H1 (cell line): Measurements from ENCODE around the gene CISD2.

Experiments
- BRCA1 ChIP-seq: IDR thresholded peaks from 2 replicates; pipeline ENCODE4 v1.6.1; 2012; ENCODE audit warnings: low read depth, low read length, improper control_type of control experiment
- CEBPB ChIP-seq: IDR thresholded peaks from 2 replicates; pipeline ENCODE4 v1.6.1; 2012; ENCODE audit warnings: low read depth, low read length
- CHD1 ChIP-seq: IDR thresholded peaks from 2 replicates; pipeline ENCODE4 v1.6.1; 2012; ENCODE audit warnings: low read depth, low read length, improper control_type of control experiment
- EP300 ChIP-seq, 2 experiments: IDR thresholded peaks; 1 replicate in 1 of 2; 2 replicates in 1 of 2; pipeline ENCODE4 v1.6.1; 2011 to 2012; ENCODE audit warnings: low read depth in 2 of 2, low read length in 2 of 2, mild to moderate bottlenecking in 2 of 2, borderline replicate concordance in 1 of 2, inconsistent platforms in 1 of 2, moderate library complexity in 1 of 2
- HDAC2 ChIP-seq, 2 experiments: fragments of 300-600 bp in 1 of 2; sonication (generic) in 1 of 2; IDR thresholded peaks; 2 replicates each; pipeline ENCODE4 v1.6.1; 2011 to 2012; ENCODE audit warnings: low read depth in 2 of 2, low read length in 2 of 2, mild to moderate bottlenecking in 2 of 2, moderate library complexity in 2 of 2, borderline replicate concordance in 1 of 2, inconsistent platforms in 1 of 2
- JUND ChIP-seq: IDR thresholded peaks from 2 replicates; pipeline ENCODE4 v1.6.1; 2011; ENCODE audit warnings: mild to moderate bottlenecking, improper control_type of control experiment, low read length
- POLR2A ChIP-seq, 2 experiments: IDR thresholded peaks; 1 replicate in 1 of 2; 2 replicates in 1 of 2; pipeline ENCODE4 v1.6.1; 2011; ENCODE audit warnings: low read depth in 2 of 2, low read length in 2 of 2, mild to moderate bottlenecking in 2 of 2; ENCODE audit errors: control extremely low read depth in 1 of 2
- RNF2 ChIP-seq: fragments of 200-900, 300-1000 bp; sonication (generic); IDR thresholded peaks from 2 replicates; pipeline ENCODE4 v1.7.1; 2016; ENCODE audit warnings: borderline replicate concordance, low read depth, mild to moderate bottlenecking, antibody characterized with exemption, low read length; ENCODE audit not compliant: poor library complexity, severe bottlenecking; ENCODE audit errors: missing control alignments
- SIN3A ChIP-seq, 2 experiments: IDR thresholded peaks in 1 of 2; conservative IDR thresholded peaks in 1 of 2; 2 replicates each; pipeline ENCODE4 v1.6.1; 2011 to 2012; ENCODE audit warnings: low read length in 2 of 2, improper control_type of control experiment in 1 of 2, low read depth in 1 of 2, mild to moderate bottlenecking in 1 of 2
- SRF ChIP-seq: IDR thresholded peaks from 2 replicates; pipeline ENCODE4 v1.6.1; 2011; ENCODE audit warnings: mild to moderate bottlenecking, low read depth, low read length, moderate library complexity
- SUZ12 ChIP-seq: fragments of 200-600 bp; sonication (generic); IDR thresholded peaks from 2 replicates; pipeline ENCODE4 v1.6.1; 2012; ENCODE audit warnings: mild to moderate bottlenecking, inconsistent platforms, low read length, moderate library complexity, mixed read lengths
- TAF7 ChIP-seq: optimal IDR thresholded peaks from 2 replicates; pipeline ENCODE3; 2011; ENCODE audit warnings: low read depth, mild to moderate bottlenecking, inconsistent platforms, low read length, moderate library complexity, borderline replicate concordance
- TF ChIP-seq, protein P1 (sequence below), 3 experiments: IDR thresholded peaks; 1 replicate in 2 of 3; 2 replicates in 1 of 3; pipeline versions ENCODE4 v1.5.1 to v1.6.1; 2011; ENCODE audit warnings: low read length in 3 of 3, mild to moderate bottlenecking in 3 of 3, inconsistent platforms in 2 of 3, low read depth in 1 of 3, moderate library complexity in 1 of 3; ENCODE audit not compliant: insufficient read depth in 1 of 3; ENCODE audit errors: control extremely low read depth in 1 of 3

DNA sequence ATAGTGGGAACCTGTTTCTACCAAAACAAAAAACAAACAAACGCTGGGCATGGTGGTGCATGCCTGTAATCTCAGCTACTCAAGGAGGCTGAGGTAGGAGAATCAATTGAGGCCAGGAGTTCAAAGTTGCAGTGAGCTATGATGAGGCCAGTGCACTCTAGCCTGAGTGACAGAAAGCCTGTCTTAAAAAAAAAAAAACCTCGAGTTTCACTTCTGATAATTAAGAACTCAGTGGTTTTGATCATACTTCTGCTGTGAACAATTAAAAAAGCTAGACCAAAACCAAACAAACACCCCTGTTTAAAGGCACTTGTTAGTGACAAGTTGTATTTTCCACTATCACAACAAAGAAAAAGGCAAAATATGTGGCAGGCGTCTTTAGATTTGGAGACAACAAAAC is 26.4 kb upstream of the CISD2 start:
- no peak for TF ChIP-seq CEBPB
- no peak for TF ChIP-seq SUZ12
- TF ChIP-seq BRCA1 = no peak
- no peak for TF ChIP-seq POLR2A (IDR thresholded peaks at IDR 0.05; ENCODE audit: control extremely low read depth in 1 of 2, low read depth in 2 of 2, low read length in 2 of 2)
- no peak for TF ChIP-seq SIN3A (conservative IDR thresholded peaks at IDR 0.05 in 1 of 2, IDR thresholded peaks at IDR 0.05 in 1 of 2; ENCODE audit: low read depth in 1 of 2, low read length in 2 of 2)
- no peak for TF ChIP-seq SRF
- TF ChIP-seq, protein P1, sequence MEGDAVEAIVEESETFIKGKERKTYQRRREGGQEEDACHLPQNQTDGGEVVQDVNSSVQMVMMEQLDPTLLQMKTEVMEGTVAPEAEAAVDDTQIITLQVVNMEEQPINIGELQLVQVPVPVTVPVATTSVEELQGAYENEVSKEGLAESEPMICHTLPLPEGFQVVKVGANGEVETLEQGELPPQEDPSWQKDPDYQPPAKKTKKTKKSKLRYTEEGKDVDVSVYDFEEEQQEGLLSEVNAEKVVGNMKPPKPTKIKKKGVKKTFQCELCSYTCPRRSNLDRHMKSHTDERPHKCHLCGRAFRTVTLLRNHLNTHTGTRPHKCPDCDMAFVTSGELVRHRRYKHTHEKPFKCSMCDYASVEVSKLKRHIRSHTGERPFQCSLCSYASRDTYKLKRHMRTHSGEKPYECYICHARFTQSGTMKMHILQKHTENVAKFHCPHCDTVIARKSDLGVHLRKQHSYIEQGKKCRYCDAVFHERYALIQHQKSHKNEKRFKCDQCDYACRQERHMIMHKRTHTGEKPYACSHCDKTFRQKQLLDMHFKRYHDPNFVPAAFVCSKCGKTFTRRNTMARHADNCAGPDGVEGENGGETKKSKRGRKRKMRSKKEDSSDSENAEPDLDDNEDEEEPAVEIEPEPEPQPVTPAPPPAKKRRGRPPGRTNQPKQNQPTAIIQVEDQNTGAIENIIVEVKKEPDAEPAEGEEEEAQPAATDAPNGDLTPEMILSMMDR (IDR thresholded peaks at IDR 0.05; ENCODE audit: control extremely low read depth in 1 of 3, insufficient read depth in 1 of 3, low read depth in 1 of 3, low read length in 3 of 3) = no peak
- TF ChIP-seq JUND = no peak
- TF ChIP-seq RNF2 = no peak
- no peak for TF ChIP-seq CHD1
- TF ChIP-seq TAF7 = no peak
- TF ChIP-seq EP300 (IDR thresholded peaks at IDR 0.05; ENCODE audit: borderline replicate concordance in 1 of 2, low read depth in 2 of 2, low read length in 2 of 2) = no peak
- no peak for TF ChIP-seq HDAC2 (IDR thresholded peaks at IDR 0.05; ENCODE audit: borderline replicate concordance in 1 of 2, low read depth in 2 of 2, low read length in 2 of 2)
